ENCODE results near the gene ABHD15. TPM values are rescaled to one million over a fixed set of nuclear protein-coding genes. Genes with fewer than 3 reads are reported as not detected.
A peak's percentile ranks its signal among the peaks of the same experiment; 100 is the strongest.

The ABHD15 gene
- total RNA-seq, 1 donor from 2014 or later = 6.3 TPM

- H3K36me3 ChIP-seq (ENCODE audit: control insufficient read depth, insufficient read depth, low read length) = peaks cover 16% of the 10 kb centered on the region
- H3K4me3 ChIP-seq (ENCODE audit: low read depth, low read length) = no peak overlapping the region
- no peak for FAIRE-seq
- no peak for TF ChIP-seq CTCF (IDR thresholded peaks at IDR 0.05; ENCODE audit: insufficient read depth, low read length, severe bottlenecking)
- DNase-seq (ENCODE audit: low read depth) = no peak
- no peaks in the 10 kb centered on the region for H3K27me3 ChIP-seq (ENCODE audit: control insufficient read depth, insufficient read depth, low read length)
Measured at GRCh38 chr17:29584452-29585079, 17.7 kb upstream of the ABHD15 start.

DNA sequence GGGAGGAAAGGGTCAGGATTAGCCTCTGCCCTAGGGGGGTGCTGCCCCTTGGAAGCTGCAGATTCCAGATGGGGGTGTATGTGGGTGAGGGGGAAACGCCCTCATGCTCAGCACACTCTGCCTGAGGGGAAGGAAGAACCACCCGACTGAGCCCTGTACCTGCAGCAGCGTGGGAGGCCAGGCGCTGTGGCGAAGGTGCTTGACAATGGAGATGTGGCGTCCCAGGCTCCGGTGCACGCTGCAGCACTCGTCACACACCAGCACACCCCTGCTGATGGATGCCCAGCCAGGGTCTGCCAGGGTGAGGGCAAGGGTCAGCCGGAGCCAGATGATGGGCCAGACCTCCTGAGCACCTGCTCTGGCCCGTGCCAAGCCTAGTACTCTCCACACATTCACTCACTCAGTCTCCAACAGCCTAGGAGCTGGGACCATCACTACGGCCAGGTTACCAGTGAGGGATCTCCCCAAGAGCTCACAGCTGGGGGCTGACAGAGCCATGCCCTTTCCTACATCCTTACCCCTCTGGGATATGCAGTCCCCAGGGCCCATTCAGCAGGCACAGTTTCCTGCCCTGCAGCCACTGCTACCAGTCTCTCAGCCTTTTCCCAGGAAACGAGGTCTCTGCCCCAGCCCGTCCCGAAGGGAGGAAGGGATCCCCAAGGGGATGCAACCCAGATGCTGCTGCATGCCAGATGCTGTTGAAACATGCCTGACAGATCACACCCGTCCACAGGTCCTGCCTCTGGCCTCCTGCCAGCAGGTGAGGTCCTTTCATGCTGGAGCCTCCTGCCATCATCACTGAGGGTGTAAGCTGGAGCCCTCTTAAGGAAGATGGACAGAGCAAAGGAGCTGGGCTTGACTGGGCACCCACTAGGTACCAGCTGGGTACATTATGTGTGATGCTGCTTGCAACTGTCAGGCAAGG lies 16.7 kb upstream of the ABHD15 start:
- TF ChIP-seq CTCF (IDR thresholded peaks at IDR 0.05; ENCODE audit: insufficient read depth, low read length, severe bottlenecking) = no peak
- no peak overlapping the region for H3K4me3 ChIP-seq (ENCODE audit: low read depth, low read length)
- H3K36me3 ChIP-seq (ENCODE audit: control insufficient read depth, insufficient read depth, low read length) = peaks cover 18% of the 10 kb centered on the region
- peak; percentile 83 for FAIRE-seq
- no peaks in the 10 kb centered on the region for H3K27me3 ChIP-seq (ENCODE audit: control insufficient read depth, insufficient read depth, low read length)
- peak; percentile 94 for DNase-seq (ENCODE audit: low read depth)

DNA sequence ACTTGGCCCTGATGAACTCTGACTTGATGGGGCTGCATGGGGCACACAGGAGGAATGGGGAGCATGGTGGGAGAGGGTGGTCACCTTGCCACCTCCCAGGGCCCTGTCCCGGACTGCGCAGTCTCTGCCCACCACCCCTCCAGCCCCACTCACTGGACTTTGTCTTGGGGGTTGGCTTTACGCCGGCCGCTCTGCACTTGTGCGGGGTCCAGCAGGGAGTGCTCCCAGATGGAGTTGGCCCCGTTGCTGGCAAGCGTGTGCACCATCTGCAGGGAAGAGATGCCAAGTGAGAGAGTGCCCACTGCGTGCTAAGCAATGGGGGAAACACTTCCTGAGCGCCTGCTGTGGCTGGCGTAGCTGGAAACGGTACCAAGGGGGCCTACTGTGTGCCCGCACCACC lies 15.9 kb upstream of the ABHD15 start:
- Histone ChIP-seq H3K36me3 (ENCODE audit: control insufficient read depth, insufficient read depth, low read length) (peaks cover 24% of the 10 kb centered on the region), H3K27me3 (ENCODE audit: control insufficient read depth, insufficient read depth, low read length) (no peaks in the 10 kb centered on the region), H3K4me3 (ENCODE audit: low read depth, low read length) (no peak overlapping the region)
- no peak for DNase-seq (ENCODE audit: low read depth)
- TF ChIP-seq CTCF (IDR thresholded peaks at IDR 0.05; ENCODE audit: insufficient read depth, low read length, severe bottlenecking) = no peak
- FAIRE-seq = no peak

GRCh38 chr17:29582254-29582765 lies 15.5 kb upstream of the ABHD15 start:
- no peak for TF ChIP-seq CTCF (IDR thresholded peaks at IDR 0.05; ENCODE audit: insufficient read depth, low read length, severe bottlenecking)
- no peak overlapping the region for H3K4me3 ChIP-seq (ENCODE audit: low read depth, low read length)
- FAIRE-seq (no peak), DNase-seq (ENCODE audit: low read depth) (no peak)
- H3K27me3 ChIP-seq (ENCODE audit: control insufficient read depth, insufficient read depth, low read length) = no peaks in the 10 kb centered on the region
- peaks cover 27% of the 10 kb centered on the region for H3K36me3 ChIP-seq (ENCODE audit: control insufficient read depth, insufficient read depth, low read length)

GRCh38 chr17:29581583-29582253 lies 14.9 kb upstream of the ABHD15 start:
- peaks cover 33% of the 10 kb centered on the region for H3K36me3 ChIP-seq (ENCODE audit: control insufficient read depth, insufficient read depth, low read length)
- FAIRE-seq (peak; percentile 89), DNase-seq (ENCODE audit: low read depth) (peak; percentile 93)

More at GRCh38 chr17:29581583-29582253, 14.9 kb upstream of the ABHD15 start:
- TF ChIP-seq CTCF (IDR thresholded peaks at IDR 0.05; ENCODE audit: insufficient read depth, low read length, severe bottlenecking) = no peak
- Histone ChIP-seq H3K27me3 (ENCODE audit: control insufficient read depth, insufficient read depth, low read length) (no peaks in the 10 kb centered on the region), H3K4me3 (ENCODE audit: low read depth, low read length) (no peak overlapping the region)

All from bronchial epithelial cell (primary cell).